Activated CD8-positive, alpha-beta memory T cell treated with anti-CD3 and anti-CD28 coated beads, Interleukin-2, amount 10 ng/mL, durations not matched to agents 7 days and 5 days (primary cell): ENCODE measurements around the gene AUP1. TPM values are rescaled to one million over a fixed set of nuclear protein-coding genes. Genes with fewer than 3 reads are reported as not detected.
A peak's percentile ranks its signal among the peaks of the same experiment; 100 is the strongest.

Source experiments
- ATAC-seq: fragments of 150-1000 bp; cut with Tn5 transposase; one replicate; pipeline ENCODE4 v1.10.0; 2021; ENCODE audit warnings: moderate library complexity
- CTCF ChIA-PET: fragments of 350-600 bp; sonication (Branson Sonifier 250); formaldehyde crosslinking; loops from one replicate; lab custom pipeline; 2021; ENCODE audit warnings: antibody characterized with exemption; lab: Charles Lee
- DNase-seq: peaks from one replicate; pipeline ENCODE4 v3.0.0-alpha.2; 2020
- H3K27ac Mint-ChIP-seq: one replicate; pipeline ENCODE4 v1.8.0; 2021; ENCODE audit warnings: mild to moderate bottlenecking, mixed read lengths
- H3K27me3 Mint-ChIP-seq: one replicate; pipeline ENCODE4 v1.8.0; 2021; ENCODE audit warnings: mixed read lengths
- H3K36me3 Mint-ChIP-seq: one replicate; pipeline ENCODE4 v1.8.0; 2021; ENCODE audit warnings: mild to moderate bottlenecking, mixed read lengths
- H3K4me1 Mint-ChIP-seq: one replicate; pipeline ENCODE4 v1.8.0; 2021; ENCODE audit warnings: mixed read lengths
- H3K4me3 Mint-ChIP-seq: one replicate; pipeline ENCODE4 v1.8.0; 2021; ENCODE audit warnings: mild to moderate bottlenecking, moderate library complexity, mixed read lengths
- H3K9me3 Mint-ChIP-seq: one replicate; pipeline ENCODE4 v1.8.0; 2022; ENCODE audit warnings: low read depth, mixed read lengths
- total RNA-seq, 2 experiments: library from RNA; stranded (reverse); gene quantifications; one replicate each; pipeline ENCODE4 v1.2.3, GENCODE V29; 2021

The AUP1 gene
- total RNA-seq, 2 experiments from 2014 or later = 140 to 158 TPM

DNA sequence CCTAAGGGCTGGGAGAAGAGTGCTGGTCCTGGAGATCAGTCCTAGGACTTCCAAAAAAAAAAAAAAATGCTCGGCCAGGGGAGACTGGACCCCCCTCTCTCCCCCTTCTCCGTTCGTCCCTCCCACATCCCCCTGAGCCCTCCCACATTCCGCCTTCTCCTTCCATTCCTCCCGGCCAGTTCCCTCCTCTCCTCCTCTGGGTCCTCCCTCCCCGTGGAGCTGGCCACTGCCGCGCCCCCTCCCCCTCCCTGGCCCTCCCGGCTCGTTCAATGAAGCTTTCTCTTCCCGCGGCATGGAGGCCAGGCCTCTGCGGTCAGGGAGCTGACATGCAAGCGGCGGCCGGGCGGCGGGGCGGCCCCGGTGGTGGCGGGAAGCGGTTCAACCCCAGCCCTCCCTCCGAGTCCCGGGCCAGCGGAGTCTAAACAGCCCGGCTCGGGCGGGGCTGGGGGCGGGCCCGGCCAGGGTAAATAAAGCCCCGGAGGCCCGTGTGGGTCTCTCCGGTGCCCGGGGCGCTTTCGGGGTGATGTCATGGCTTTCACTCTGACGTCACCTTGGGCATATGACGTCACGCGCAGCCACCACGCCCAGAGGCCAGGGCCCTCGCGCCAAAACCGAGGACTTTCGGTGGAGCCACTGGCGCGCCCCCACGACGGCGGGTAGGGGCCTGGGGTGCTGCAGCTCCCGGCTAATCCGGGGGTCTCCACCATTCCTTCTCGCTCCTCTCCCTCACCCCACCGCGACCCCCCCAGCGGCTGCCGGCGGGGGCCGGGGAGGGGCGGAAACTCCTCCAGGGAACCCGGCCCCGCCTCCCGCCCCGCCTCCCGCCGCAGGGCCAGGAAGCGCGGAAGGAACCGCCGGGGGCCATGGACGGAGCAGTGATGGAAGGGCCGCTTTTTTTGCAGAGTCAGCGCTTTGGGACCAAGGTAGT is 24.6 kb upstream of the AUP1 start, which contains the start of the genes DOK1 and LOXL3:
DOK1 (plus strand) TSS at position 829 of the 928 bp plus-strand sequence; CDS start at position 864, 35 bp downstream.
LOXL3 (minus strand) TSS at position 51 of the 928 bp plus-strand sequence. CDS start 1,308 bp downstream, outside the sequence.
- no peaks in the 10 kb centered on the region for H3K9me3 Mint-ChIP-seq
- peak within 1 kb of the TSS; percentile 96 for H3K27ac Mint-ChIP-seq
- H3K4me1 Mint-ChIP-seq = peaks cover 39% of the 10 kb centered on the region
- peaks cover 10% of the 10 kb centered on the region for H3K36me3 Mint-ChIP-seq
- H3K4me3 Mint-ChIP-seq = peak within 1 kb of the TSS; percentile 91
- DNase-seq (peak; percentile 90), ATAC-seq (peak; percentile 82)
- CTCF ChIA-PET = interaction anchor here (0.9 to 15.0 kb wide), 4 partner anchors 13 to 265 kb away, joined by 4 to 124 read pairs (median 9); partner anchors contain the start of genes CCDC142 and TTC31
- H3K27me3 Mint-ChIP-seq = peaks cover 21% of the 10 kb centered on the region

- CTCF ChIA-PET = interaction anchor here (0.6 to 15.0 kb wide), 4 partner anchors 34 to 266 kb away, joined by 3 to 124 read pairs (median 4); partner anchors contain the start of genes CCDC142 and TTC31
- H3K27ac Mint-ChIP-seq = peak overlapping the region; percentile 74
- H3K4me1 Mint-ChIP-seq = peaks cover 43% of the 10 kb centered on the region
- peaks cover 27% of the 10 kb centered on the region for H3K27me3 Mint-ChIP-seq
- no peaks in the 10 kb centered on the region for H3K9me3 Mint-ChIP-seq
- peak overlapping the region; percentile 46 for H3K4me3 Mint-ChIP-seq
- ATAC-seq = no peak
- no peak for DNase-seq
- peaks cover 10% of the 10 kb centered on the region for H3K36me3 Mint-ChIP-seq
Observed at GRCh38 chr2:74552914-74553811, 23.7 kb upstream of the AUP1 start.

DNA sequence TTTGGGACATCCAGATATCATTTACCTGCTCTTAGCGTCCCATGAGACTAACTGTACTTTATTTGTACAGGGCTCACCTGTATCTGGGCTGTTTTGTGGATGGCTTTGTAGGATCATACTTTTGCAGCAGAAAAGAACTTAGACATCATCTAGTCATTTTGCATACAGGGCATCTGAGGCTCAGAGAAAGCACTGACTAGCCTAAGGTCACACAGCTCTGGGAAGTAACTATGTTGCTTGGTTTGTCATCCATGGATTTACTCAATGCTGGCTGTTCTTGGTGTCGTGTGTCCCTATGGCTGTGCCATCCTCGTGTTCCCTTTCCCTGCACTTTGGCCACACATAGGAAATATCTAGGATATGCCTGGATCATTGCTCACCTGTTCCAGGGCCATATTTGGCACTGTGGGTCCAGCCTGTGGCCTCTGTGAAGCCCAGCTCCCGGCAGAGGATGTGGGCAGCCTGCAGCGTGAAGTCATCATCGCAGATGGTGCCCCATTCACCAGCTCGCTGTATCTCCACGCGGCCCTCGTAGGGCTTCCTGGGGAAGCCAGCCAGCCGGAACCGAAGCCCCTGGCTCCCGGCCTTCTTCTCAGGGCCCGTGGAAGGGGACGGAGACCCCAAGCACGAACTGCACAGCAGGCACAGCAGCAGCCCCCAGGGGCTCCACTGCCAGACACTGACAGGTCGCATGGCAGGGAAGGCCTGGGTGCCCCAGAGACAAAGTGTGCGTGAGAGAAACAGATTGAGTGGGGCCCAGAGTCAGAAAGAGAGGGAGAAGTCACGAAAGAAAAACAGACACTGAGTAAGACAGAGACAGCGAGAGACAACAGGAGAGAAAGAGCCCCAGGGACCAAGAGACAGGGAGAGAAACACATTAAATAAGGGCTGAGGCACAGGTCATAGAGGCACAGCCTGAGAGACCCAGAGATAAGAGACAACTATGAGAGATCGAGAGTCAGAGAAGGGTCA is 22.7 kb upstream of the AUP1 start:
- peak overlapping the region; percentile 46 for H3K4me3 Mint-ChIP-seq
- DNase-seq (no peak), ATAC-seq (no peak)
- peaks cover 35% of the 10 kb centered on the region for H3K27me3 Mint-ChIP-seq
- CTCF ChIA-PET = interaction anchor here (0.6 to 15.0 kb wide), 6 partner anchors 18 to 78 kb away, joined by 3 to 124 read pairs (median 5); partner anchors contain the start of genes CCDC142 and TTC31
- H3K9me3 Mint-ChIP-seq = no peaks in the 10 kb centered on the region
- H3K4me1 Mint-ChIP-seq = peaks cover 44% of the 10 kb centered on the region
- H3K27ac Mint-ChIP-seq = peak overlapping the region; percentile 74
- H3K36me3 Mint-ChIP-seq = peaks cover 8% of the 10 kb centered on the region

DNA sequence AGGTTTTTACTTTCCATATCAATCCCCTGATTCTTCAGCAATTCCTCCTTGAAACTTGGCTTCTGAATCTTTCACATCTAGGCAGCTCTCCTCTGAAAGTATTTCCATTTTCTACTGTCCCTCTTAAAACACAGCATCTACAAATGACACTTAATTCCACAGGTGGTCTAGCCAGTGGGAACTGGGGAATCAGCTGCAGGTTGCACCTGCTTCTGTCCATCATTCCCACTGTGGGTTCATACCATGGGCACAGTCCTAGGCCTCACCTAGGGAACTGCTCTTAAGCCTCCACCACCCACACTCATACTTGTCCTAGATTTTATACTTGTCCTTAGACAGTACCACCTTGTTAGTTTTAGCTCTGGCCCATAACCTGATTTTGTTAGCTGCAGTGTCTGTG is 22.0 kb upstream of the AUP1 start:
- no peak overlapping the region for H3K27ac Mint-ChIP-seq
- ATAC-seq (no peak), DNase-seq (no peak)
- H3K4me3 Mint-ChIP-seq = no peak overlapping the region
- CTCF ChIA-PET = interaction anchor here (0.8 to 15.0 kb wide), 6 partner anchors 13 to 68 kb away, joined by 3 to 124 read pairs (median 5); partner anchors contain the start of genes AUP1, CCDC142, HTRA2 and TTC31
- no peaks in the 10 kb centered on the region for H3K9me3 Mint-ChIP-seq
- H3K27me3 Mint-ChIP-seq = peaks cover 37% of the 10 kb centered on the region
- peaks cover 43% of the 10 kb centered on the region for H3K4me1 Mint-ChIP-seq
- peaks cover 5% of the 10 kb centered on the region for H3K36me3 Mint-ChIP-seq

DNA sequence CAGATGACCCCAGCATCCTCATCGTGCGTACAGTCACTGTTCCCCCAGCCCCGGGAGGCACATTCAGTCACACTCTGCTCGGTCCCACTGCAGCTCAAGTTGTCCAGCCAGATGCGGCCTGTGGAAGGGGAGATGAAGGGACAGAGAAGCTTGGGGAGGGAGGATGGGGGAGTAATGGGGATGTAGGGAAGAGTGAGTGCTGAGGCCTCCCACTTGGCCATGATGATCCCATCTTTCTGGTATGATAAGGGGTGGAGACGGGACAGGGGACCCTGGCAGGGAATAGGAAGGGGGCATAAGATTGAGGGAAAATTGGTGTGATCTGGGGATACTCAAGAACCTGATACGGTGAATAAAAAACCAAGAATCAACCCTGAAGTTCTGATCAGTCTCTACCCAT is 20.7 kb upstream of the AUP1 start:
- H3K4me3 Mint-ChIP-seq = peak overlapping the region; percentile 2
- H3K4me1 Mint-ChIP-seq = peaks cover 34% of the 10 kb centered on the region
- CTCF ChIA-PET = interaction anchor here (1.4 to 15.0 kb wide), 3 partner anchors 12 to 36 kb away, joined by 3 to 124 read pairs (median 20); no protein-coding TSS in a partner anchor
- DNase-seq = no peak
- H3K36me3 Mint-ChIP-seq = peaks cover 2% of the 10 kb centered on the region
- H3K9me3 Mint-ChIP-seq = no peaks in the 10 kb centered on the region
- no peak for ATAC-seq
- H3K27ac Mint-ChIP-seq = no peak overlapping the region
- H3K27me3 Mint-ChIP-seq = peaks cover 49% of the 10 kb centered on the region

- Mint-ChIP-seq H3K9me3 (no peaks in the 10 kb centered on the region), H3K27me3 (peaks cover 59% of the 10 kb centered on the region), H3K4me1 (peaks cover 34% of the 10 kb centered on the region), H3K4me3 (peak overlapping the region; percentile 51), H3K27ac (no peak overlapping the region), H3K36me3 (no peaks in the 10 kb centered on the region)
- CTCF ChIA-PET = interaction anchor here (1.4 to 15.0 kb wide), 3 partner anchors 10 to 38 kb away, joined by 3 to 124 read pairs (median 20); no protein-coding TSS in a partner anchor
- no peak for DNase-seq
- ATAC-seq = peak; percentile 68
Observed at GRCh38 chr2:74548900-74549826, 19.7 kb upstream of the AUP1 start.

DNA sequence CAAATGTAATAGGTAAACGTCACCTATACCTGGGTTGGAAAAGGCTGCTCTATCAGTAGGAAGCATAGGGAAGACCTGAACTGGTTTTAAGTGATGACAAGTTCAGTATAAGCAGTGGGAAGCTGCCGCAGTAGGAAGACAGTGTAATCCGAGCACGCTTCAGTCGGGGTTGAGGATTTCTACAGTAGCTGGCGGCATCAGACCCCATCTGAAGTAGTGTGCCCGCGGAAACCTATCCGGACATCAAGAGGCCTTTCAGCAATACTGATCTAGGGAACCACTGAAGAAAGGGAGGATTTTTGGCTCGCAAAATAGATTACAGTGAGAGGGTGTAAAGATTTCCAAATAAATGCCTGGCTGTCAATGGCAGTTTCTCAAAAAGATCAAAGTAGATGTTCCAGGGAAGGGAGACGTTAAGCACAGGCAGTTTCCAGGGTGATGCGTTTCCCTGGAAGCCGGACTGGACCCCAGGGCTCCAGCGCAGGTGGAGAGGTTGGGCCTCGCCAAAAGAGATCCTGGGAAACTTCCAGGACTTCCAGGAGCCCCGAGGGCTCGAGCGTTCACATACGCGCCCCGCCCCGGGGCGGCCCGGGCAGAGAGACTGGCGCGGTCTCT is 18.9 kb upstream of the AUP1 start:
- ATAC-seq (no peak), DNase-seq (no peak)
- no peak overlapping the region for H3K27ac Mint-ChIP-seq
- H3K4me3 Mint-ChIP-seq = peak overlapping the region; percentile 60
- H3K27me3 Mint-ChIP-seq = peaks cover 62% of the 10 kb centered on the region
- peaks cover 30% of the 10 kb centered on the region for H3K4me1 Mint-ChIP-seq
- H3K36me3 Mint-ChIP-seq = no peaks in the 10 kb centered on the region
- no peaks in the 10 kb centered on the region for H3K9me3 Mint-ChIP-seq
- CTCF ChIA-PET = interaction anchor here (0.8 to 15.0 kb wide), 3 partner anchors 10 to 38 kb away, joined by 3 to 124 read pairs (median 3); no protein-coding TSS in a partner anchor

GRCh38 chr2:74546004-74546403 is 16.5 kb upstream of the AUP1 start:
- H3K4me3 Mint-ChIP-seq = no peak overlapping the region
- H3K27me3 Mint-ChIP-seq = peaks cover 69% of the 10 kb centered on the region
- ATAC-seq = no peak
- DNase-seq = no peak
- peaks cover 16% of the 10 kb centered on the region for H3K4me1 Mint-ChIP-seq
- CTCF ChIA-PET = interaction anchor here (1.1 to 15.0 kb wide), 4 partner anchors 14 to 41 kb away, joined by 3 to 124 read pairs (median 4); partner anchors contain the start of gene HTRA2
- H3K27ac Mint-ChIP-seq = no peak overlapping the region
- H3K36me3 Mint-ChIP-seq = no peaks in the 10 kb centered on the region
- no peaks in the 10 kb centered on the region for H3K9me3 Mint-ChIP-seq

DNA sequence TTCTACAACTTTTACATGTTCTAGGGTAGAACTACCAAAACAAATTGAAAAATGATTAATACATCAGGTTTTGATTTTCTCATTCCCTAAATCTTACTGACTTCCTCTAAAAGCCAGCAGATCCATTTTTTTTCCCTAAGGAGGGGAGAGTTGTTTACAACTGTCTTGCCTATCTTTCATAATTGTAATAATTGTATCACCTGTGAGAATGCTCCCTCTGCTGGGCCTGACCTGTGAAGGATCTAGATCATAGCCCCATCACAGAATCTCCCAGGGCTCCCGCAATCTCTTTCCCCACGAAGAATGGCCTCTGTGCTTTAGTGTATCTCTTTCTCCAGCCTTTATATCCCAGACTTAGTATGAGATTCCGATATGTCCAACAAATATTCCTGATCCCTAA is 15.1 kb upstream of the AUP1 start:
- Mint-ChIP-seq H3K9me3 (no peaks in the 10 kb centered on the region), H3K27ac (no peak overlapping the region), H3K36me3 (no peaks in the 10 kb centered on the region), H3K4me3 (no peak overlapping the region), H3K4me1 (peaks cover 14% of the 10 kb centered on the region), H3K27me3 (peaks cover 57% of the 10 kb centered on the region)
- CTCF ChIA-PET = interaction anchor here (1.0 to 15.0 kb wide), 5 partner anchors 13 to 295 kb away, joined by 3 to 124 read pairs (median 4); partner anchors contain the start of gene DQX1
- DNase-seq = no peak
- ATAC-seq = no peak

- Mint-ChIP-seq H3K27me3 (peaks cover 56% of the 10 kb centered on the region), H3K4me1 (peaks cover 19% of the 10 kb centered on the region), H3K9me3 (no peaks in the 10 kb centered on the region), H3K36me3 (no peaks in the 10 kb centered on the region), H3K4me3 (no peak overlapping the region), H3K27ac (no peak overlapping the region)
- DNase-seq = no peak
- CTCF ChIA-PET = interaction anchor here (1.5 to 15.0 kb wide), 2 partner anchors 11 to 44 kb away, joined by 7 to 124 read pairs; no protein-coding TSS in a partner anchor
- ATAC-seq = no peak
Observed at GRCh38 chr2:74542978-74543377, 13.5 kb upstream of the AUP1 start.
